ENCODE data around the gene EID2B. TPM values are rescaled to one million over a fixed set of nuclear protein-coding genes. Genes with fewer than 3 reads are reported as not detected.

Gene EID2B
- total and polyA plus RNA-seq, 9 of the 15 experiments (the other 6 are each of a cell fraction or from before 2014, with no cell fraction given) = 2.8 to 8.8 (median 4.8) TPM

DNA sequence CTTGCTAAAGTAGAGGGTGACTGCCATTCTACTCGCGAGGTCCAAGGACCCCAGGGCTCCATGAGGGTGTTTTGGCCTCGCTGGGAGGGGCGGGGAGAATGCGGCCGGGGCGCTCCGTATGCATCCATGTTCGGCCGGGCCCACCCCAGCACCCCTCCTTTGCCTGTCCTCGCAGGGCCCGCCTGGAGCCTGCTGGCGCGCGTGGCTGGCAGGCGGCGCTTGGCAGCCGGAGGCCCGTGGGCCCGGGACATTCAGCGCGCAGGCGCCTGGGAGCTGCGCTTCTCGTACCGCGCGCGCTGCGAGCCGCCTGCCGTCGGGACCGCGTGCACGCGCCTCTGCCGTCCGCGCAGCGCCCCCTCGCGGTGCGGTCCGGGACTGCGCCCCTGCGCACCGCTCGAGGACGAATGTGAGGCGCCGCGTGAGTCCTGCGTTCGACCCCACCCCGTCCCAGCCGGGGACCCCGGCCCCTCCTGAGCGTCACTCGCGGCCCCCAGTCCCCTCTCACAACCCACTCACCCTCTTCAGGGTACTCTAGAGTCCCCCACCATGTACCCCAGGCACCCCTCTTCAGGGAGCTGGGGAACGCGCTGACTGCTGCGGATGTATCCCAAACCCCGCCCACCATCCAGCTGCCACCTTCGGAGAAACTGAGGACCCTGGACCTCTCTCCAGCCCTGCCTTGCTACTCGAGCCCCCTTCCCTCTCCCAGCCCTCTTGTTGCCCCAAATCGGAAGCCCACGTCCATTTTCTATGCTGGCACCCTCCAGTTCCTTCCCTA is 29.8 kb downstream of the EID2B start (continued):
- TF ChIP-seq SRSF7 (optimal IDR thresholded peaks at IDR 0.05; ENCODE audit: low read depth, low read length) (no peak), XRCC5 (IDR thresholded peaks at IDR 0.05; ENCODE audit: low read depth, low read length) (0 out of 2 replicates have a peak, but pooled peaks have one; percentile 18), PPARD (CRISPR knock-in tag; IDR thresholded peaks at IDR 0.05) (no peak), ASH1L (IDR thresholded peaks at IDR 0.05; ENCODE audit: borderline replicate concordance, low read depth, partially characterized antibody) (peak; percentile 15), MAZ (CRISPR knock-in tag; conservative IDR thresholded peaks at IDR 0.05 in 1 of 2, IDR thresholded peaks at IDR 0.05 in 1 of 2) (peak; percentile 44 to 64; a peak in 3 of 4 replicates), NFXL1 (CRISPR knock-in tag; IDR thresholded peaks at IDR 0.05) (no peak), ZNF12 (CRISPR knock-in tag; IDR thresholded peaks at IDR 0.05) (peak; percentile 87; the same call in 1 of the 2 replicates), MED1 (CRISPR knock-in tag; IDR thresholded peaks at IDR 0.05; ENCODE audit: borderline replicate concordance) (peak; percentile 98; the same call in 1 of the 2 replicates), GATAD2B (IDR thresholded peaks at IDR 0.05; ENCODE audit: borderline replicate concordance) (peak; percentile 79; the same call in 1 of the 2 replicates), E2F3 (CRISPR knock-in tag; IDR thresholded peaks at IDR 0.05) (peak; percentile 61; the same call in 1 of the 2 replicates)
- TF ChIP-seq, protein P1, sequence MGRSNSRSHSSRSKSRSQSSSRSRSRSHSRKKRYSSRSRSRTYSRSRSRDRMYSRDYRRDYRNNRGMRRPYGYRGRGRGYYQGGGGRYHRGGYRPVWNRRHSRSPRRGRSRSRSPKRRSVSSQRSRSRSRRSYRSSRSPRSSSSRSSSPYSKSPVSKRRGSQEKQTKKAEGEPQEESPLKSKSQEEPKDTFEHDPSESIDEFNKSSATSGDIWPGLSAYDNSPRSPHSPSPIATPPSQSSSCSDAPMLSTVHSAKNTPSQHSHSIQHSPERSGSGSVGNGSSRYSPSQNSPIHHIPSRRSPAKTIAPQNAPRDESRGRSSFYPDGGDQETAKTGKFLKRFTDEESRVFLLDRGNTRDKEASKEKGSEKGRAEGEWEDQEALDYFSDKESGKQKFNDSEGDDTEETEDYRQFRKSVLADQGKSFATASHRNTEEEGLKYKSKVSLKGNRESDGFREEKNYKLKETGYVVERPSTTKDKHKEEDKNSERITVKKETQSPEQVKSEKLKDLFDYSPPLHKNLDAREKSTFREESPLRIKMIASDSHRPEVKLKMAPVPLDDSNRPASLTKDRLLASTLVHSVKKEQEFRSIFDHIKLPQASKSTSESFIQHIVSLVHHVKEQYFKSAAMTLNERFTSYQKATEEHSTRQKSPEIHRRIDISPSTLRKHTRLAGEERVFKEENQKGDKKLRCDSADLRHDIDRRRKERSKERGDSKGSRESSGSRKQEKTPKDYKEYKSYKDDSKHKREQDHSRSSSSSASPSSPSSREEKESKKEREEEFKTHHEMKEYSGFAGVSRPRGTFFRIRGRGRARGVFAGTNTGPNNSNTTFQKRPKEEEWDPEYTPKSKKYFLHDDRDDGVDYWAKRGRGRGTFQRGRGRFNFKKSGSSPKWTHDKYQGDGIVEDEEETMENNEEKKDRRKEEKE (IDR thresholded peaks at IDR 0.05; ENCODE audit: borderline replicate concordance in 1 of 2, control insufficient read depth in 1 of 2, low read depth in 2 of 2, low read length in 1 of 2) = 0 out of 4 replicates have a peak, but pooled peaks of 1 of the 2 experiments have one; percentile 76
- TF ChIP-seq, protein P2, sequence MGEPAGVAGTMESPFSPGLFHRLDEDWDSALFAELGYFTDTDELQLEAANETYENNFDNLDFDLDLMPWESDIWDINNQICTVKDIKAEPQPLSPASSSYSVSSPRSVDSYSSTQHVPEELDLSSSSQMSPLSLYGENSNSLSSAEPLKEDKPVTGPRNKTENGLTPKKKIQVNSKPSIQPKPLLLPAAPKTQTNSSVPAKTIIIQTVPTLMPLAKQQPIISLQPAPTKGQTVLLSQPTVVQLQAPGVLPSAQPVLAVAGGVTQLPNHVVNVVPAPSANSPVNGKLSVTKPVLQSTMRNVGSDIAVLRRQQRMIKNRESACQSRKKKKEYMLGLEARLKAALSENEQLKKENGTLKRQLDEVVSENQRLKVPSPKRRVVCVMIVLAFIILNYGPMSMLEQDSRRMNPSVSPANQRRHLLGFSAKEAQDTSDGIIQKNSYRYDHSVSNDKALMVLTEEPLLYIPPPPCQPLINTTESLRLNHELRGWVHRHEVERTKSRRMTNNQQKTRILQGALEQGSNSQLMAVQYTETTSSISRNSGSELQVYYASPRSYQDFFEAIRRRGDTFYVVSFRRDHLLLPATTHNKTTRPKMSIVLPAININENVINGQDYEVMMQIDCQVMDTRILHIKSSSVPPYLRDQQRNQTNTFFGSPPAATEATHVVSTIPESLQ (CRISPR knock-in tag; IDR thresholded peaks at IDR 0.05) = peak; percentile 92; the same call in 1 of the 2 replicates
- TF ChIP-seq, protein P3, sequence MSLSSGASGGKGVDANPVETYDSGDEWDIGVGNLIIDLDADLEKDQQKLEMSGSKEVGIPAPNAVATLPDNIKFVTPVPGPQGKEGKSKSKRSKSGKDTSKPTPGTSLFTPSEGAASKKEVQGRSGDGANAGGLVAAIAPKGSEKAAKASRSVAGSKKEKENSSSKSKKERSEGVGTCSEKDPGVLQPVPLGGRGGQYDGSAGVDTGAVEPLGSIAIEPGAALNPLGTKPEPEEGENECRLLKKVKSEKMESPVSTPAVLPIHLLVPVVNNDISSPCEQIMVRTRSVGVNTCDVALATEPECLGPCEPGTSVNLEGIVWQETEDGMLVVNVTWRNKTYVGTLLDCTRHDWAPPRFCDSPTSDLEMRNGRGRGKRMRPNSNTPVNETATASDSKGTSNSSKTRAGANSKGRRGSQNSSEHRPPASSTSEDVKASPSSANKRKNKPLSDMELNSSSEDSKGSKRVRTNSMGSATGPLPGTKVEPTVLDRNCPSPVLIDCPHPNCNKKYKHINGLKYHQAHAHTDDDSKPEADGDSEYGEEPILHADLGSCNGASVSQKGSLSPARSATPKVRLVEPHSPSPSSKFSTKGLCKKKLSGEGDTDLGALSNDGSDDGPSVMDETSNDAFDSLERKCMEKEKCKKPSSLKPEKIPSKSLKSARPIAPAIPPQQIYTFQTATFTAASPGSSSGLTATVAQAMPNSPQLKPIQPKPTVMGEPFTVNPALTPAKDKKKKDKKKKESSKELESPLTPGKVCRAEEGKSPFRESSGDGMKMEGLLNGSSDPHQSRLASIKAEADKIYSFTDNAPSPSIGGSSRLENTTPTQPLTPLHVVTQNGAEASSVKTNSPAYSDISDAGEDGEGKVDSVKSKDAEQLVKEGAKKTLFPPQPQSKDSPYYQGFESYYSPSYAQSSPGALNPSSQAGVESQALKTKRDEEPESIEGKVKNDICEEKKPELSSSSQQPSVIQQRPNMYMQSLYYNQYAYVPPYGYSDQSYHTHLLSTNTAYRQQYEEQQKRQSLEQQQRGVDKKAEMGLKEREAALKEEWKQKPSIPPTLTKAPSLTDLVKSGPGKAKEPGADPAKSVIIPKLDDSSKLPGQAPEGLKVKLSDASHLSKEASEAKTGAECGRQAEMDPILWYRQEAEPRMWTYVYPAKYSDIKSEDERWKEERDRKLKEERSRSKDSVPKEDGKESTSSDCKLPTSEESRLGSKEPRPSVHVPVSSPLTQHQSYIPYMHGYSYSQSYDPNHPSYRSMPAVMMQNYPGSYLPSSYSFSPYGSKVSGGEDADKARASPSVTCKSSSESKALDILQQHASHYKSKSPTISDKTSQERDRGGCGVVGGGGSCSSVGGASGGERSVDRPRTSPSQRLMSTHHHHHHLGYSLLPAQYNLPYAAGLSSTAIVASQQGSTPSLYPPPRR (CRISPR knock-in tag; IDR thresholded peaks at IDR 0.05; ENCODE audit: borderline replicate concordance) = peak; percentile 96; the same call in 1 of the 2 replicates
- TF ChIP-seq, protein P4, sequence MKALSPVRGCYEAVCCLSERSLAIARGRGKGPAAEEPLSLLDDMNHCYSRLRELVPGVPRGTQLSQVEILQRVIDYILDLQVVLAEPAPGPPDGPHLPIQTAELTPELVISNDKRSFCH (CRISPR knock-in tag; IDR thresholded peaks at IDR 0.05) = no peak
- TF ChIP-seq, protein P4 (tag; IDR thresholded peaks at IDR 0.05) = peak; percentile 89
